Measurements from ENCODE around the gene INPP4B.

GRCh38 chr4:142264961-142265360 is 581.1 kb downstream of the INPP4B start:
- TF ChIP-seq CTCF (conservative IDR thresholded peaks at IDR 0.05; ENCODE audit: low read length) (no peak), EZH2phosphoT487 (IDR thresholded peaks at IDR 0.05; ENCODE audit: borderline replicate concordance, low read depth, low read length) (no peak)
